IMR-90 (cell line): Measurements from ENCODE around the gene PRKAG2. TPM values are rescaled to one million over a fixed set of nuclear protein-coding genes. Genes with fewer than 3 reads are reported as not detected.

Experiments used
- ATAC-seq: fragments of 200-7000 bp; cut with Tn5 transposase; 2 replicates; pipeline ENCODE4 v1.9.1; 2020; ENCODE audit warnings: low read depth, mild to moderate bottlenecking, moderate library complexity
- BruUV-seq: library from RNA; stranded (reverse); fragments of 400-500 nt; replicated peaks from 2 replicates; lab custom pipeline; 2021; lab: Mats Ljungman, UMichigan
- CTCF ChIA-PET: fragments of 300-600 bp; formaldehyde crosslinking; extraction: SDS; loops from one replicate; lab custom pipeline; 2021; ENCODE audit warnings: antibody characterized with exemption; lab: Yijun Ruan, JAX
- POLR2A ChIA-PET: fragments of 300-600 bp; sonication (Branson Sonifier 250); formaldehyde crosslinking; loops from one replicate; lab custom pipeline; 2022; ENCODE audit warnings: antibody characterized with exemption; ENCODE audit not compliant: unreplicated experiment; lab: Charles Lee
- DNase-seq: peaks from one replicate; pipeline ENCODE4 v3.0.0; 2013
- H2AFZ ChIP-seq: replicated peaks from 2 replicates; pipeline ENCODE3; 2013; ENCODE audit warnings: low read length, mild to moderate bottlenecking; ENCODE audit not compliant: poor library complexity
- H2AK5ac ChIP-seq: 2 replicates; pipeline ENCODE4 v1.6.1; 2013; ENCODE audit warnings: low read depth, low read length, inconsistent platforms
- H2AK9ac ChIP-seq: replicated peaks from 2 replicates; pipeline ENCODE3; 2013; ENCODE audit warnings: mild to moderate bottlenecking, low read depth, low read length, moderate library complexity; ENCODE audit not compliant: poor library complexity
- H2BK120ac ChIP-seq: 2 replicates; pipeline ENCODE4 v1.6.1; 2013; ENCODE audit warnings: low read depth, low read length, inconsistent platforms
- H2BK15ac ChIP-seq: 3 replicates; pipeline ENCODE4 v1.6.1; 2013; ENCODE audit warnings: low read depth, low read length, inconsistent platforms
- H2BK20ac ChIP-seq: 2 replicates; pipeline ENCODE4 v1.6.1; 2013; ENCODE audit warnings: low read depth, mild to moderate bottlenecking, inconsistent platforms, low read length, moderate library complexity
- H2BK5ac ChIP-seq: 2 replicates; pipeline ENCODE4 v1.6.1; 2013; ENCODE audit warnings: mild to moderate bottlenecking, low read depth, low read length, inconsistent platforms; ENCODE audit not compliant: poor library complexity, severe bottlenecking
- H3K14ac ChIP-seq: replicated peaks from 2 replicates; pipeline ENCODE4 v1.6.1; 2013; ENCODE audit warnings: low read depth, low read length, inconsistent platforms
- H3K18ac ChIP-seq: 2 replicates; pipeline ENCODE4 v1.6.1; 2013; ENCODE audit warnings: low read depth, low read length, control low read depth
- H3K23ac ChIP-seq: 2 replicates; pipeline ENCODE4 v1.6.1; 2013; ENCODE audit warnings: low read depth, low read length, inconsistent platforms
- H3K27ac ChIP-seq: 2 replicates; pipeline ENCODE4 v1.5.1; 2013; ENCODE audit warnings: mild to moderate bottlenecking, control low read depth, low read length; ENCODE audit not compliant: insufficient read depth
- H3K27me3 ChIP-seq: 2 replicates; pipeline ENCODE4 v1.6.1; 2013; ENCODE audit warnings: low read length; ENCODE audit not compliant: control insufficient read depth, insufficient read depth
- H3K36me3 ChIP-seq: 2 replicates; pipeline ENCODE4 v1.6.1; 2013; ENCODE audit warnings: low read length, mixed read lengths; ENCODE audit not compliant: control insufficient read depth, insufficient read depth
- H3K4ac ChIP-seq: 2 replicates; pipeline ENCODE4 v1.6.1; 2013; ENCODE audit warnings: low read depth, low read length, inconsistent platforms
- H3K4me1 ChIP-seq: 2 replicates; pipeline ENCODE4 v1.6.1; 2013; ENCODE audit warnings: low read length, mixed read lengths; ENCODE audit not compliant: control insufficient read depth, insufficient read depth
- H3K4me2 ChIP-seq: 2 replicates; pipeline ENCODE4 v1.6.1; 2013; ENCODE audit warnings: low read depth, mild to moderate bottlenecking, control low read depth, low read length, moderate library complexity
- H3K4me3 ChIP-seq: 2 replicates; pipeline ENCODE4 v1.5.1; 2013; ENCODE audit warnings: low read depth, mild to moderate bottlenecking, control low read depth, low read length, moderate library complexity; ENCODE audit not compliant: insufficient read depth
- H3K56ac ChIP-seq: 2 replicates; pipeline ENCODE4 v1.6.1; 2013; ENCODE audit warnings: low read length, inconsistent platforms; ENCODE audit not compliant: insufficient read depth; ENCODE audit errors: extremely low read depth
- H3K79me1 ChIP-seq, 2 experiments: 2 replicates each; pipeline ENCODE4 v1.6.1; 2013; ENCODE audit warnings: low read length in 2 of 2, inconsistent platforms in 1 of 2, low read depth in 1 of 2
- H3K9ac ChIP-seq: 2 replicates; pipeline ENCODE4 v1.6.1; 2013; ENCODE audit warnings: low read depth, low read length, control low read depth
- H3K9me1 ChIP-seq: 2 replicates; pipeline ENCODE4 v1.6.1; 2013; ENCODE audit warnings: low read length, inconsistent platforms; ENCODE audit not compliant: insufficient read depth
- H3K9me3 ChIP-seq: 2 replicates; pipeline ENCODE4 v1.6.1; 2013; ENCODE audit warnings: low read length; ENCODE audit not compliant: control insufficient read depth, insufficient read depth
- H4K20me1 ChIP-seq: 2 replicates; pipeline ENCODE4 v1.6.1; 2013; ENCODE audit warnings: low read length, inconsistent platforms; ENCODE audit not compliant: insufficient read depth
- H4K5ac ChIP-seq: 2 replicates; pipeline ENCODE4 v1.6.1; 2013; ENCODE audit warnings: mild to moderate bottlenecking, low read depth, low read length, control low read depth
- H4K8ac ChIP-seq, 2 experiments: 2 replicates each; pipeline ENCODE4 v1.6.1; 2013; ENCODE audit warnings: low read depth in 2 of 2, low read length in 2 of 2, control low read depth in 1 of 2, inconsistent platforms in 1 of 2
- H4K91ac ChIP-seq: 2 replicates; pipeline ENCODE4 v1.6.1; 2013; ENCODE audit warnings: low read depth, low read length, inconsistent platforms; ENCODE audit not compliant: insufficient read depth
- BHLHE40 ChIP-seq: fragments of 150-350 bp; IDR thresholded peaks from 2 replicates; pipeline ENCODE4 v1.6.1; 2016; ENCODE audit warnings: mild to moderate bottlenecking, low read depth, low read length
- CEBPB ChIP-seq: IDR thresholded peaks from 2 replicates; pipeline ENCODE4 v1.6.1; 2012; ENCODE audit warnings: low read depth, low read length, improper control_type of control experiment
- CHD1 ChIP-seq: IDR thresholded peaks from 2 replicates; pipeline ENCODE4 v1.6.1; 2012; ENCODE audit warnings: low read depth, low read length, improper control_type of control experiment
- FOS ChIP-seq: fragments of 150-350 bp; IDR thresholded peaks from 2 replicates; pipeline ENCODE4 v1.6.1; 2016; ENCODE audit warnings: low read depth, low read length
- MAFK ChIP-seq: IDR thresholded peaks from 2 replicates; pipeline ENCODE4 v1.6.1; 2012; ENCODE audit warnings: low read depth, low read length, improper control_type of control experiment
- MAZ ChIP-seq: IDR thresholded peaks from 2 replicates; pipeline ENCODE4 v1.6.1; 2012; ENCODE audit warnings: low read depth, mild to moderate bottlenecking, low read length, improper control_type of control experiment, moderate library complexity, borderline replicate concordance
- MXI1 ChIP-seq: IDR thresholded peaks from 2 replicates; pipeline ENCODE4 v1.6.1; 2012; ENCODE audit warnings: low read depth, mild to moderate bottlenecking, low read length, moderate library complexity, borderline replicate concordance
- NFE2L2 ChIP-seq: fragments of 150-350 bp; IDR thresholded peaks from 2 replicates; pipeline ENCODE4 v1.6.1; 2016; ENCODE audit warnings: low read depth, mild to moderate bottlenecking, low read length
- POLR2A ChIP-seq: IDR thresholded peaks from 2 replicates; pipeline ENCODE4 v1.6.1; 2012; ENCODE audit warnings: mild to moderate bottlenecking, low read depth, low read length
- RAD21 ChIP-seq: IDR thresholded peaks from 2 replicates; pipeline ENCODE4 v1.6.1; 2012; ENCODE audit warnings: low read length, improper control_type of control experiment
- SMC3 ChIP-seq: fragments of 150-350 bp; IDR thresholded peaks from 2 replicates; pipeline ENCODE4 v1.6.1; 2016; ENCODE audit warnings: low read depth, mild to moderate bottlenecking, antibody characterized with exemption, low read length, moderate library complexity
- WGBS, 2 experiments: methylation state at CpG; one replicate each; pipeline versions ENCODE4 v1.1.5 to v1.1.7; 2013; ENCODE audit warnings: missing lambda C conversion rate in 2 of 2; ENCODE audit not compliant: insufficient read length in 1 of 2; ENCODE audit errors: extremely low coverage in 2 of 2; 5-methylcytosine and 5-hydroxymethylcytosine counted together
- dilution Hi-C: fragments of 300-500 bp; cut with HindIII; formaldehyde crosslinking; loops from one replicate; pipeline ENCODE4 v1.14.3; 2018; ENCODE audit warnings: low sequenced_read_pairs; ENCODE audit not compliant: unreplicated experiment
- in situ Hi-C: fragments of 300-500 bp; cut with MboI; formaldehyde crosslinking; loops from 3 replicates; pipeline ENCODE4 v1.14.3; 2019; ENCODE audit warnings: low sequenced_read_pairs, inconsistent platforms, mixed read lengths
- intact Hi-C: fragments of 100-400 bp; cut with micrococcal nuclease; formaldehyde crosslinking; loops from 2 replicates; pipeline ENCODE4 v1.10.0; 2022
- polyA plus RNA-seq, 3 experiments: library from polyadenylated mRNA; depleted of rRNA; stranded (reverse); fragments of >200 nt; gene quantifications; 2 replicates each; pipeline ENCODE4 v1.2.3, GENCODE V29; 2012; ENCODE audit warnings: low replicate concordance in 1 of 3
- total RNA-seq: library from RNA; depleted of rRNA; stranded (reverse); fragments of >200 nt; gene quantifications from 2 replicates; pipeline ENCODE4 v1.2.3, GENCODE V29; 2012
- TF ChIP-seq, protein P1 (sequence below): conservative IDR thresholded peaks from 2 replicates; pipeline ENCODE4 v1.5.1; 2012; ENCODE audit warnings: mild to moderate bottlenecking, low read depth, low read length, improper control_type of control experiment
- TF ChIP-seq, protein P2 (sequence below): fragments of 150-350 bp; IDR thresholded peaks from 2 replicates; pipeline ENCODE4 v1.6.1; 2016; ENCODE audit warnings: low read depth, mild to moderate bottlenecking, low read length, moderate library complexity, borderline replicate concordance

PRKAG2 gene
- total and polyA plus RNA-seq, 2 of the 4 experiments (the other 2 are of a cell fraction) = 15.4 to 21.6 TPM

DNA sequence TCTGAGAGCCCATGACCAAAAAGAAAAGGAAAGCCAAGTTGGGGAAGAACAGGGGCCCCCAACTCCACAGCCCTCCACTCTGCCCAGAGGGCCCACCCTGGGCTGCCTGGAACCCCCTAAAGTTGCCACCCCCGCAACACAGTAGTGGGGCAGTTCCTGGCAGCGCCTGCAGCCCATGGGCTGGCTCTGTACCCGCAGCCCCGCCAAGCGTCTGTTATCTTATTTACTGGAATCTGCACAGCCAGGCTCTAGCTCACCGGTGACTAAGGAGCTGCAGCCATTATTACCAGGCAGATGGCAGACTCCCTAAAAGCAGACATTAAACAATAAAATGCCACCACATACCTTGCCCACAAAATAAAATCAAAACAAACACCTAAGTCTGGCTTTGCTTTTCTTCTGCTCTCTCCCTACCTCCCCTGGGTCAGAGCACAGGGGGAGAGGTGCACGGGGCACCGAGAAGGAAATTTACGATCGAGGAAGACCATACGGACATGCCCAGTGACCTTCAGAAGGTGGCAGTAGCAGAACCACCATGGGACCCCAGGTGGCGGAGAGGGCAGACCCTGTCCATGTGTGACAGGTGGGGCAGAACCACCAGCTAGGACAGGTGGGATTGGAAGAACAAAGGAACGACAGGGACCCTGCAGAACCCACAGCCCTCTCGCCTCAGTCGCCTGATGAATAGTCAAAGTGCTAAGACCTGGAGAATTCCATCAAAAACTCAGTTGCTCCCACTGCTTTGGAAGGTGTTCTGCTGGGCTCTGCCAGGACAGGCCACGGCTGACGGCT, 66.3 kb downstream of the PRKAG2 start:
- Histone ChIP-seq H4K8ac (no peak overlapping the region), H3K56ac (no peak overlapping the region), H4K91ac (no peak overlapping the region), H3K23ac (no peak overlapping the region), H3K4me2 (no peak overlapping the region), H2AK5ac (no peak overlapping the region), H2AFZ (no peak overlapping the region), H2BK120ac (no peak overlapping the region), H3K27ac (no peak overlapping the region), H3K27me3 (peaks cover 65% of the 10 kb centered on the region), H3K9ac (no peak overlapping the region), H3K79me1 (no peaks in the 10 kb centered on the region), H2AK9ac (peak overlapping the region; percentile 40), H3K9me1 (no peaks in the 10 kb centered on the region), H3K4ac (no peak overlapping the region), H3K9me3 (no peaks in the 10 kb centered on the region), H3K36me3 (no peaks in the 10 kb centered on the region), H4K20me1 (no peaks in the 10 kb centered on the region), H3K4me3 (no peak overlapping the region), H2BK5ac (no peak overlapping the region), H3K14ac (no peak overlapping the region), H2BK15ac (no peak overlapping the region), H3K18ac (no peak overlapping the region), H2BK20ac (no peak overlapping the region), H3K4me1 (no peaks in the 10 kb centered on the region), H4K5ac (no peak overlapping the region)
- no peak for ATAC-seq
- in situ Hi-C loops (no loop called here), dilution Hi-C loops (no loop called here), intact Hi-C loops (no loop called here)
- TF ChIP-seq RAD21 (no peak), BHLHE40 (no peak), CEBPB (no peak), MAZ (no peak), MXI1 (no peak), CHD1 (no peak), FOS (no peak), MAFK (no peak), SMC3 (no peak), NFE2L2 (no peak), POLR2A (no peak)
- TF ChIP-seq, protein P1, sequence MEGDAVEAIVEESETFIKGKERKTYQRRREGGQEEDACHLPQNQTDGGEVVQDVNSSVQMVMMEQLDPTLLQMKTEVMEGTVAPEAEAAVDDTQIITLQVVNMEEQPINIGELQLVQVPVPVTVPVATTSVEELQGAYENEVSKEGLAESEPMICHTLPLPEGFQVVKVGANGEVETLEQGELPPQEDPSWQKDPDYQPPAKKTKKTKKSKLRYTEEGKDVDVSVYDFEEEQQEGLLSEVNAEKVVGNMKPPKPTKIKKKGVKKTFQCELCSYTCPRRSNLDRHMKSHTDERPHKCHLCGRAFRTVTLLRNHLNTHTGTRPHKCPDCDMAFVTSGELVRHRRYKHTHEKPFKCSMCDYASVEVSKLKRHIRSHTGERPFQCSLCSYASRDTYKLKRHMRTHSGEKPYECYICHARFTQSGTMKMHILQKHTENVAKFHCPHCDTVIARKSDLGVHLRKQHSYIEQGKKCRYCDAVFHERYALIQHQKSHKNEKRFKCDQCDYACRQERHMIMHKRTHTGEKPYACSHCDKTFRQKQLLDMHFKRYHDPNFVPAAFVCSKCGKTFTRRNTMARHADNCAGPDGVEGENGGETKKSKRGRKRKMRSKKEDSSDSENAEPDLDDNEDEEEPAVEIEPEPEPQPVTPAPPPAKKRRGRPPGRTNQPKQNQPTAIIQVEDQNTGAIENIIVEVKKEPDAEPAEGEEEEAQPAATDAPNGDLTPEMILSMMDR = no peak
- TF ChIP-seq, protein P2, sequence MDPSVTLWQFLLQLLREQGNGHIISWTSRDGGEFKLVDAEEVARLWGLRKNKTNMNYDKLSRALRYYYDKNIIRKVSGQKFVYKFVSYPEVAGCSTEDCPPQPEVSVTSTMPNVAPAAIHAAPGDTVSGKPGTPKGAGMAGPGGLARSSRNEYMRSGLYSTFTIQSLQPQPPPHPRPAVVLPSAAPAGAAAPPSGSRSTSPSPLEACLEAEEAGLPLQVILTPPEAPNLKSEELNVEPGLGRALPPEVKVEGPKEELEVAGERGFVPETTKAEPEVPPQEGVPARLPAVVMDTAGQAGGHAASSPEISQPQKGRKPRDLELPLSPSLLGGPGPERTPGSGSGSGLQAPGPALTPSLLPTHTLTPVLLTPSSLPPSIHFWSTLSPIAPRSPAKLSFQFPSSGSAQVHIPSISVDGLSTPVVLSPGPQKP = no peak
- CTCF ChIA-PET = no interaction called here
- 62% methylated on average over 10 of the region's 17 CpGs; no CpG with 5 or more reads in 1 of the 2 experiments for WGBS, 2 experiments
- POLR2A ChIA-PET = no interaction called here
- DNase-seq = no peak
- BruUV-seq = no TSS peak
